Bronchial epithelial cell (primary cell): ENCODE measurements around the gene DAAM2. TPM values are rescaled to one million over a fixed set of nuclear protein-coding genes. Genes with fewer than 3 reads are reported as not detected.

Source experiments
- DNase-seq: peaks from one replicate; pipeline ENCODE4 v3.0.0-alpha.2; 2010; ENCODE audit warnings: low read depth
- FAIRE-seq: peaks from 2 replicates; lab custom pipeline; 2011; peaks lifted over from hg19 to GRCh38; lab: Jason Lieb, UNC
- H3K27me3 ChIP-seq: 2 replicates; pipeline ENCODE4 v1.5.1; 2011; ENCODE audit warnings: low read length; ENCODE audit not compliant: control insufficient read depth, insufficient read depth
- H3K36me3 ChIP-seq: 2 replicates; pipeline ENCODE4 v1.5.1; 2011; ENCODE audit warnings: low read length; ENCODE audit not compliant: control insufficient read depth, insufficient read depth
- H3K4me3 ChIP-seq: 2 replicates; pipeline ENCODE4 v1.5.1; 2011; ENCODE audit warnings: mild to moderate bottlenecking, low read depth, low read length, control low read depth
- total RNA-seq: library from RNA; depleted of rRNA; stranded (reverse); fragments of >200 nt; gene quantifications from 2 replicates; pipeline ENCODE4 v1.2.1, GENCODE V29; 2014
- TF ChIP-seq, protein P1 (sequence below): IDR thresholded peaks from 2 replicates; pipeline ENCODE4 v1.5.1; 2011; ENCODE audit warnings: mild to moderate bottlenecking, moderate library complexity, low read length, control low read depth, inconsistent platforms; ENCODE audit not compliant: insufficient read depth, severe bottlenecking

Gene DAAM2
- total RNA-seq, 1 donor from 2014 or later = under 0.01 TPM

DNA sequence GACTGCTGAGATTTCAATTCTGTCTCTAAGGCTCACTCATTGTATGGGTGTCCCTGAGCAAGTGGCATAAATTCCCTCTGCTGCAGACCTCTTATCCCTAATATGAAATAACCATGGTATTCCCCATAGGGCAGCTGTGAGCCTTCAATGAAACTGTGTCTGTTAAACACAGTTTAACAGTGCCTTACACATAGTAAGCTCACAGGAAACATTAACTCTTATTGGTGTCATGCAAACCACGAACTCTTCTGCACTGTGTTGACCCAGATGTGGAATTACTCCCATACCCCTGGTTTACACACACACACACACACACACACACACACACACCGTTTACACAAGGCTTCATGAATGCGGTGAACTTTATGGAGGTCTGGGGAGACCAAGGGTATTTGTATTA is 23.2 kb downstream of the DAAM2 start:
- no peaks in the 10 kb centered on the region for H3K36me3 ChIP-seq
- TF ChIP-seq, protein P1, sequence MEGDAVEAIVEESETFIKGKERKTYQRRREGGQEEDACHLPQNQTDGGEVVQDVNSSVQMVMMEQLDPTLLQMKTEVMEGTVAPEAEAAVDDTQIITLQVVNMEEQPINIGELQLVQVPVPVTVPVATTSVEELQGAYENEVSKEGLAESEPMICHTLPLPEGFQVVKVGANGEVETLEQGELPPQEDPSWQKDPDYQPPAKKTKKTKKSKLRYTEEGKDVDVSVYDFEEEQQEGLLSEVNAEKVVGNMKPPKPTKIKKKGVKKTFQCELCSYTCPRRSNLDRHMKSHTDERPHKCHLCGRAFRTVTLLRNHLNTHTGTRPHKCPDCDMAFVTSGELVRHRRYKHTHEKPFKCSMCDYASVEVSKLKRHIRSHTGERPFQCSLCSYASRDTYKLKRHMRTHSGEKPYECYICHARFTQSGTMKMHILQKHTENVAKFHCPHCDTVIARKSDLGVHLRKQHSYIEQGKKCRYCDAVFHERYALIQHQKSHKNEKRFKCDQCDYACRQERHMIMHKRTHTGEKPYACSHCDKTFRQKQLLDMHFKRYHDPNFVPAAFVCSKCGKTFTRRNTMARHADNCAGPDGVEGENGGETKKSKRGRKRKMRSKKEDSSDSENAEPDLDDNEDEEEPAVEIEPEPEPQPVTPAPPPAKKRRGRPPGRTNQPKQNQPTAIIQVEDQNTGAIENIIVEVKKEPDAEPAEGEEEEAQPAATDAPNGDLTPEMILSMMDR = no peak
- H3K27me3 ChIP-seq = peaks cover 1% of the 10 kb centered on the region
- DNase-seq = no peak
- no peak overlapping the region for H3K4me3 ChIP-seq
- no peak for FAIRE-seq

DNA sequence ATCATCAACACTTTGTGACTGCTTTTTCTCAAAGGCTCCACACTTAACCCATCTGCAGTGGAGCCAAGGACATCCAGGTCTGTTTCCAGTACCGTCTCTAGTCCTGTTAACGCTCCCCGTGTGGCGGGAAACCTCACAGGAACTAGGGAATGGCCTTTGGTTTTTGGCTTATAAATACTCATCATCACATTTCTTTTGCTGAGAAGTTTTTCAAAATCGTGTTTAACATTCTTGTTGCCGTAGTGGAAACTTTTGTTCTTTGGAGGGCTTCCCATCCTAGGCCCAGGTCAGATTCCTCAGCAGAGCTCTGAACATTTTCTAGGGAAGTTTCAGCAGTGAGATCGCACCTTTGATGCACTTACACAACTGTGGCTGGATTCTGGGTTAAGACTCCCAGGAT is 24.6 kb downstream of the DAAM2 start:
- DNase-seq (no peak), FAIRE-seq (no peak)
- H3K27me3 ChIP-seq = peaks cover 1% of the 10 kb centered on the region
- no peak overlapping the region for H3K4me3 ChIP-seq
- no peaks in the 10 kb centered on the region for H3K36me3 ChIP-seq
- TF ChIP-seq, protein P1 = no peak

DNA sequence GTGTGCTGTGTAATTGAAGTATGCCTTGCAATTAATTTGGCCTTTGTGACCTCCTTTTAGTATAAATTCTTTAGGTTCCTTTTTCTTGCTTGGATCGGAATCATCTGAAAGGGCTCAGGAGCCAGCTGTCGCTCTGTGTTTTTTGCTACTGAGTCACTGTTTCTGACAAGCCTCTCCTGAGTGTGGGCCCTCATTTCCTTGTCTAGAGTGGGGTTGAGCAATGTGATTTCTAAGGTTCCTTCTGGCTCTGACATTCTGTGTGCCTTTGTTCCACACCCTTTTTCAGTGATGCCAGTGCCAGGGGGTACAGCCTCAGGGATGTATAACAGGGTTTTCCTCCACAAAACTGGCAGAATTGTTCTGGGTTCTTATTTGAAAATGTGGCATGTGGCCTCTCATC is 26.5 kb downstream of the DAAM2 start:
- no peak for DNase-seq
- H3K27me3 ChIP-seq = peaks cover 1% of the 10 kb centered on the region
- no peaks in the 10 kb centered on the region for H3K36me3 ChIP-seq
- FAIRE-seq = no peak
- no peak overlapping the region for H3K4me3 ChIP-seq
- TF ChIP-seq, protein P1 = no peak

DNA sequence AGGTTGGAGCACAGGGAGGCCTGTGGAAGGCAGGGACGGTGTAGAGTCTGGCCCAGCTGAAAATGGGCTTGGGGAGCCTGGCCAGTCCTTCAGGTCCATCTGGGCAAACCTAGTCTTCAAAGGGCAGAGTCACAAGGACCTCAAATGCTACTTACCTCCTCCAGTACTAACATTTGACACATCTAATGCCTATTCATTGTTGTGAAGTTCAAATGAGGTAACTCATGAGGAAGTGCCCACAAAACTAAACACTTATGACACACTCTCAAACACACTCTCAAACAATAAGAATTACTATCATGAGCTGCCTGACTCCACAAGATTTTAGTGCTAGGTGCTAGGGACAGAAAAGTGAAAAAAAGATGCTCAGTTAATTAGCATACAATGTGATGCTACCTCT is 27.1 kb downstream of the DAAM2 start:
- FAIRE-seq = no peak
- peak; percentile 10 for DNase-seq
- TF ChIP-seq, protein P1 = no peak
- H3K4me3 ChIP-seq = no peak overlapping the region
- H3K36me3 ChIP-seq = no peaks in the 10 kb centered on the region
- H3K27me3 ChIP-seq = peaks cover 1% of the 10 kb centered on the region

DNA sequence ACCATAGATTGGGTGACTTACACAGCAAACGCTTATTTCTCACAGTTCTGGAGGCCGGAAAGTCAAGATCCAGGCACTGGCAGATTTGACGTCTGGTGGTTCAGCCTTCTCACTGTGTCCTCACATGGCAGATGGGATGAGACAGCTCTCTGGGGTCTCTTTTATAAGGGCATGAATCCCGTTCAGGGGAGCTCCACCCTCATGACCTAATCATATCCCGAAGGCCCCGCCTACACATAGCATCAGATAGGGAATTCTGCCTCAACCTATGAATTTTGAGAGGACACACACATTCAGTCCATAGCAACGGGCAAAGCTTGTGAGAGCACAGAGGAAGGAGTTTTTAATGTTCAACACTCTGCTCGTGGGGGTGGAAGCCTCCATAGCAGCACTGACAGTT is 27.5 kb downstream of the DAAM2 start:
- Histone ChIP-seq H3K4me3 (no peak overlapping the region), H3K36me3 (no peaks in the 10 kb centered on the region), H3K27me3 (no peaks in the 10 kb centered on the region)
- FAIRE-seq (no peak), DNase-seq (no peak)
- TF ChIP-seq, protein P1 = no peak

DNA sequence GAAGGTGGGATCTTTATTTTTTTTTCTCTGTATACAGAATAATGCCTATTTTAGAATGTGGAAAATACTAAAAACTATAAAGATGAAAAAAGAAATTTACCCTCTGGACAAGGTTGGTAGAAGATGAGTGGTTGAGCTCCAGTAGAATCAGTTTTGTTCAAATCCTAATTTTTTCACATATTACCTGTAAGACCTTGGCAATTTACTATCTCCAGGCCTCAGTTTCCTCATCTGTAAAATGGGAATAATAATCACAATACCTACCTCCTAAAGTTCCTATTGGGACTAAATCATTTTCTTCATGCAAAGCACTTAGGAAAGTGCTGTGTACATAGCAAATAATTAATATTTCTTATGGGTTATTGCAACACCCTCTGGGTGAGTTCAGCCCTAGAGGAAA is 28.4 kb downstream of the DAAM2 start:
- Histone ChIP-seq H3K27me3 (no peaks in the 10 kb centered on the region), H3K4me3 (no peak overlapping the region), H3K36me3 (no peaks in the 10 kb centered on the region)
- DNase-seq (no peak), FAIRE-seq (no peak)
- TF ChIP-seq, protein P1 = no peak
